ENCODE results near the gene ARHGAP11B.
"Not testable (repeated sequence)": the region's sequence is repeated elsewhere in the genome, so short reads cannot be mapped to it uniquely, and the experiment has no call there.

Gene ARHGAP11B

DNA sequence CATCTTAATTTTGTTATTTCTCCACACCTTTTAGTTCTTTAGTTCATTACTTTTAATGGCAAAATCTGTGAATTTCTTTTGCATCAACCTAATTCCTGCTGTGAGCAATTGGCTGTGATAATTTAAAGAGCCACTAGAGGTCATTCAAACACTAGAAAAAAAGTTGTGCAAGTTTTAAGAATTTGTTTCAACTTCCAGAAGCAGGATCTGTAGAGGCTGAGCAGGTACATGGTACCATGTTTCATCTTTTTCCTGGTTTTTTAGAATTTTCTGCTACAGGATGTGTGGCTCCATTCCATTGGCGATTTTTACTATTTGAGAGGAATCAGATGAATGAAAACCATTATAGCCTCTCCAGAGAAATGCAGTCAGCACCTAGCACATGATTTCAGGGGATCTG, 35.2 kb downstream of the ARHGAP11B start:
- H3K4me1 ChIP-seq (ENCODE audit: control insufficient read depth, insufficient read depth, low read length); H2BK120ac ChIP-seq (ENCODE audit: low read depth, low read length); H2BK15ac ChIP-seq (ENCODE audit: low read depth, low read length); CTCF ChIA-PET; H2BK20ac ChIP-seq (ENCODE audit: low read depth, low read length); H3K23ac ChIP-seq (ENCODE audit: low read depth, low read length); H3K4ac ChIP-seq (ENCODE audit: low read depth, low read length); H3K18ac ChIP-seq (ENCODE audit: low read depth, low read length); H3K14ac ChIP-seq (replicated peaks; ENCODE audit: low read depth, low read length); H3K9me3 ChIP-seq (ENCODE audit: control insufficient read depth, insufficient read depth, low read length); H4K91ac ChIP-seq (ENCODE audit: insufficient read depth, low read depth, low read length); H4K5ac ChIP-seq (ENCODE audit: low read depth, low read length); H2AK5ac ChIP-seq (ENCODE audit: low read depth, low read length); H3K9me1 ChIP-seq (ENCODE audit: insufficient read depth, low read length); H4K8ac ChIP-seq (ENCODE audit: low read depth in 2 of 2, low read length in 2 of 2); POLR2A ChIA-PET (ENCODE audit: unreplicated experiment); H2AFZ ChIP-seq (replicated peaks; ENCODE audit: low read length, poor library complexity); H3K36me3 ChIP-seq (ENCODE audit: control insufficient read depth, insufficient read depth, low read length); H3K4me2 ChIP-seq (ENCODE audit: low read depth, low read length); H3K27ac ChIP-seq (ENCODE audit: insufficient read depth, low read length); BruUV-seq (replicated peaks); H3K4me3 ChIP-seq (ENCODE audit: insufficient read depth, low read depth, low read length); H2AK9ac ChIP-seq (replicated peaks; ENCODE audit: low read depth, low read length, poor library complexity); ATAC-seq (ENCODE audit: low read depth); H3K9ac ChIP-seq (ENCODE audit: low read depth, low read length); H2BK5ac ChIP-seq (ENCODE audit: low read depth, low read length, poor library complexity, severe bottlenecking); dilution Hi-C loops (cut with HindIII; ENCODE audit: low sequenced_read_pairs, unreplicated experiment); H4K20me1 ChIP-seq (ENCODE audit: insufficient read depth, low read length); H3K27me3 ChIP-seq (ENCODE audit: control insufficient read depth, insufficient read depth, low read length); H3K56ac ChIP-seq (ENCODE audit: extremely low read depth, insufficient read depth, low read length): not testable (repeated sequence)
- in situ Hi-C loops (cut with MboI; ENCODE audit: low sequenced_read_pairs) (loop anchor here (10.0 to 25.0 kb wide), 3 partner anchors 94 to 826 kb away; no protein-coding TSS in a partner anchor), intact Hi-C loops (cut with micrococcal nuclease) (loop anchor here (1.0 to 5.0 kb wide), 2 partner anchors 91 to 198 kb away; no protein-coding TSS in a partner anchor)
- H3K79me1 ChIP-seq (ENCODE audit: low read depth in 1 of 2, low read length in 2 of 2): peaks cover 13 to 16% of the 10 kb centered on the region in 2 experiments
- DNase-seq: peak; percentile 34
- WGBS, 2 experiments (ENCODE audit: extremely low coverage in 2 of 2, insufficient read length in 1 of 2): no CpG with 5 or more reads among the region's 1 CpG
- TF ChIP-seq RAD21 (IDR thresholded peaks at IDR 0.05; ENCODE audit: low read length): peak; percentile 56
- peak; percentile 52 for TF ChIP-seq CTCF (conservative IDR thresholded peaks at IDR 0.05; ENCODE audit: low read depth, low read length)
- peak; percentile 37; the same call in 1 of the 2 replicates for TF ChIP-seq SMC3 (IDR thresholded peaks at IDR 0.05; ENCODE audit: low read depth, low read length)

- CTCF ChIA-PET; H3K27me3 ChIP-seq (ENCODE audit: control insufficient read depth, insufficient read depth, low read length); H3K18ac ChIP-seq (ENCODE audit: low read depth, low read length); H3K56ac ChIP-seq (ENCODE audit: extremely low read depth, insufficient read depth, low read length); POLR2A ChIA-PET (ENCODE audit: unreplicated experiment); H2AFZ ChIP-seq (replicated peaks; ENCODE audit: low read length, poor library complexity); H3K4me3 ChIP-seq (ENCODE audit: insufficient read depth, low read depth, low read length); H3K36me3 ChIP-seq (ENCODE audit: control insufficient read depth, insufficient read depth, low read length); H2AK5ac ChIP-seq (ENCODE audit: low read depth, low read length); H3K4me1 ChIP-seq (ENCODE audit: control insufficient read depth, insufficient read depth, low read length); H3K23ac ChIP-seq (ENCODE audit: low read depth, low read length); ATAC-seq (ENCODE audit: low read depth); H4K20me1 ChIP-seq (ENCODE audit: insufficient read depth, low read length); H2BK15ac ChIP-seq (ENCODE audit: low read depth, low read length); H3K14ac ChIP-seq (replicated peaks; ENCODE audit: low read depth, low read length); DNase-seq; H2AK9ac ChIP-seq (replicated peaks; ENCODE audit: low read depth, low read length, poor library complexity); H3K9me3 ChIP-seq (ENCODE audit: control insufficient read depth, insufficient read depth, low read length); H3K27ac ChIP-seq (ENCODE audit: insufficient read depth, low read length); intact Hi-C loops (cut with micrococcal nuclease); H3K4me2 ChIP-seq (ENCODE audit: low read depth, low read length); H3K4ac ChIP-seq (ENCODE audit: low read depth, low read length); H2BK20ac ChIP-seq (ENCODE audit: low read depth, low read length); H2BK5ac ChIP-seq (ENCODE audit: low read depth, low read length, poor library complexity, severe bottlenecking); H4K5ac ChIP-seq (ENCODE audit: low read depth, low read length); H4K91ac ChIP-seq (ENCODE audit: insufficient read depth, low read depth, low read length); BruUV-seq (replicated peaks); H4K8ac ChIP-seq (ENCODE audit: low read depth in 2 of 2, low read length in 2 of 2); H3K9me1 ChIP-seq (ENCODE audit: insufficient read depth, low read length); dilution Hi-C loops (cut with HindIII; ENCODE audit: low sequenced_read_pairs, unreplicated experiment); H2BK120ac ChIP-seq (ENCODE audit: low read depth, low read length); H3K9ac ChIP-seq (ENCODE audit: low read depth, low read length): not testable (repeated sequence)
- peaks cover 15 to 32% of the 10 kb centered on the region in 2 experiments for H3K79me1 ChIP-seq (ENCODE audit: low read depth in 1 of 2, low read length in 2 of 2)
- no CpG with 5 or more reads among the region's 4 CpGs for WGBS, 2 experiments (ENCODE audit: extremely low coverage in 2 of 2, insufficient read length in 1 of 2)
- in situ Hi-C loops (cut with MboI; ENCODE audit: low sequenced_read_pairs): loop anchor here (10.0 to 25.0 kb wide), 3 partner anchors 85 to 818 kb away; no protein-coding TSS in a partner anchor
Observed at GRCh38 chr15:30669621-30670020, 43.7 kb downstream of the ARHGAP11B start.
